K562 (cell line): ENCODE results near the gene CPB1. TPM values are rescaled to one million over a fixed set of nuclear protein-coding genes. Genes with fewer than 3 reads are reported as not detected.

Experiments
- ATAC-seq: fragments of 200-7000 bp; cut with Tn5 transposase; 3 replicates; pipeline ENCODE4 v1.9.1; 2020; ENCODE audit warnings: moderate library complexity
- BruUV-seq: library from RNA; stranded (reverse); fragments of 400-500 nt; replicated peaks from 2 replicates; lab custom pipeline; 2021; lab: Mats Ljungman, UMichigan
- CTCF ChIA-PET: fragments of 300-600 bp; formaldehyde crosslinking; extraction: SDS; loops from one replicate; lab custom pipeline; 2021; ENCODE audit warnings: low intra/inter-chr PET ratio; lab: Yijun Ruan, JAX
- POLR2A ChIA-PET: fragments of 300-600, 350-650 bp; sonication (Branson Sonifier 250); formaldehyde crosslinking; extraction: SDS; loops from one replicate; lab custom pipeline; 2021; ENCODE audit warnings: antibody characterized with exemption, inconsistent platforms; lab: Yijun Ruan, JAX
- DNase-seq, 4 experiments: peaks; one replicate each; pipeline versions ENCODE4 v3.0.0 to v3.0.0-alpha.2; 2011 to 2018; ENCODE audit warnings: low spot score in 3 of 4, mixed read lengths in 3 of 4; ENCODE audit errors: extremely low read depth in 1 of 4
- FAIRE-seq: peaks from 2 replicates; lab custom pipeline; 2011; peaks lifted over from hg19 to GRCh38; lab: Jason Lieb, UNC
- H2AFZ ChIP-seq: 2 replicates; pipeline ENCODE4 v1.6.0; 2011; ENCODE audit warnings: low read depth, low read length, control low read depth, inconsistent platforms
- H3K27ac ChIP-seq: fragments of 200-600 bp; 3 replicates; pipeline ENCODE4 v1.8.0; 2011; ENCODE audit warnings: low read depth, mild to moderate bottlenecking, control low read depth, inconsistent platforms, low read length, moderate library complexity, mixed read lengths; ENCODE audit errors: extremely low read depth
- H3K27me3 ChIP-seq, 2 experiments: fragments of 300-600 bp in 1 of 2; 2 replicates in 1 of 2; 3 replicates in 1 of 2; pipeline versions ENCODE4 v1.6.0 to v1.8.0; 2011; ENCODE audit warnings: inconsistent platforms in 2 of 2, low read length in 2 of 2, mild to moderate bottlenecking in 1 of 2, mixed read lengths in 1 of 2, moderate library complexity in 1 of 2; ENCODE audit not compliant: control insufficient read depth in 2 of 2, insufficient read depth in 2 of 2
- H3K36me3 ChIP-seq: fragments of 300-600 bp; 3 replicates; pipeline ENCODE4 v1.8.0; 2011; ENCODE audit warnings: mild to moderate bottlenecking, low read length, inconsistent platforms; ENCODE audit not compliant: control insufficient read depth, insufficient read depth
- H3K4me1 ChIP-seq, 2 experiments: fragments of 200-600 bp in 1 of 2; replicated peaks in 1 of 2; 2 replicates in 1 of 2; 3 replicates in 1 of 2; pipeline versions ENCODE4 v1.5.1 to v1.8.0; 2011; ENCODE audit warnings: inconsistent platforms in 2 of 2, low read length in 2 of 2, mild to moderate bottlenecking in 1 of 2, mixed read lengths in 1 of 2, moderate library complexity in 1 of 2; ENCODE audit not compliant: control insufficient read depth in 2 of 2, insufficient read depth in 2 of 2
- H3K4me2 ChIP-seq: 2 replicates; pipeline ENCODE4 v1.6.1; 2011; ENCODE audit warnings: low read length, control low read depth, inconsistent platforms, mixed read lengths; ENCODE audit not compliant: insufficient read depth
- H3K4me3 ChIP-seq: fragments of 200-600 bp; sonication (generic), shearing (Covaris generic); 2 replicates; pipeline ENCODE4 v1.5.1; 2016; ENCODE audit warnings: control low read depth, inconsistent platforms
- H3K79me2 ChIP-seq: fragments of 200-600 bp; 3 replicates; pipeline ENCODE4 v1.8.0; 2011; ENCODE audit warnings: low read length, inconsistent platforms; ENCODE audit not compliant: control insufficient read depth, insufficient read depth
- H3K9ac ChIP-seq, 2 experiments: 2 replicates each; pipeline versions ENCODE4 v1.6.0 to v1.6.1; 2011; ENCODE audit warnings: low read depth in 2 of 2, low read length in 2 of 2, control low read depth in 1 of 2, inconsistent platforms in 1 of 2, mild to moderate bottlenecking in 1 of 2, mixed read lengths in 1 of 2; ENCODE audit not compliant: insufficient read depth in 1 of 2
- H3K9me1 ChIP-seq: one replicate; pipeline ENCODE4 v1.6.0; 2011; ENCODE audit warnings: inconsistent platforms, mild to moderate bottlenecking, low read length, moderate library complexity; ENCODE audit not compliant: control insufficient read depth, insufficient read depth
- H3K9me3 ChIP-seq: replicated peaks from 2 replicates; pipeline ENCODE4 v1.5.1; 2011; ENCODE audit warnings: low read depth, low read length, inconsistent platforms; ENCODE audit not compliant: control insufficient read depth, insufficient read depth
- H4K20me1 ChIP-seq: replicated peaks from 2 replicates; pipeline ENCODE4 v1.6.1; 2011; ENCODE audit warnings: low read length, inconsistent platforms, mixed read lengths; ENCODE audit not compliant: control insufficient read depth, insufficient read depth
- CCNT2 ChIP-seq: IDR thresholded peaks from 2 replicates; pipeline ENCODE4 v1.6.1; 2011; ENCODE audit warnings: borderline replicate concordance, low read depth, mild to moderate bottlenecking, moderate library complexity, mixed read lengths, low read length; ENCODE audit not compliant: insufficient read length; ENCODE audit errors: extremely low read depth
- ELK1 ChIP-seq: sonication (generic); formaldehyde crosslinking; IDR thresholded peaks from 2 replicates; pipeline ENCODE4 v1.8.1; 2022; ENCODE audit warnings: missing genetic modification reagents
- HNRNPH1 ChIP-seq: fragments of 200-400 bp; formaldehyde crosslinking; optimal IDR thresholded peaks from 2 replicates; pipeline ENCODE3; 2017; ENCODE audit warnings: low read depth, mild to moderate bottlenecking, low read length, moderate library complexity
- MBD1 ChIP-seq: fragments of 250-450 bp; sonication (Bioruptor Pico); IDR thresholded peaks from 2 replicates; pipeline ENCODE4 v1.8.0; 2022; ENCODE audit warnings: inconsistent platforms
- RBM17 ChIP-seq: fragments of 200-400 bp; formaldehyde crosslinking; IDR thresholded peaks from 2 replicates; pipeline ENCODE4 v1.6.1; 2017; ENCODE audit warnings: low read depth, mild to moderate bottlenecking, low read length, borderline replicate concordance
- RHOXF2B ChIP-seq: fragments of 250-450 bp; sonication (Bioruptor Pico); conservative IDR thresholded peaks from 2 replicates; pipeline ENCODE4 v1.5.1; 2021
- SLC30A9 ChIP-seq: fragments of 250-450 bp; sonication (Bioruptor Pico); IDR thresholded peaks from 2 replicates; pipeline ENCODE4 v1.8.0; 2022; ENCODE audit warnings: mild to moderate bottlenecking, moderate library complexity
- SOX6 ChIP-seq: fragments of 450-650 bp; IDR thresholded peaks from 2 replicates; pipeline ENCODE4 v1.6.1; 2014; ENCODE audit warnings: mild to moderate bottlenecking
- TCF7 ChIP-seq: sonication (generic); IDR thresholded peaks from 2 replicates; pipeline ENCODE4 v1.6.1; 2016; ENCODE audit warnings: antibody characterized with exemption, borderline replicate concordance
- TGIF2 ChIP-seq: sonication (generic); formaldehyde crosslinking; IDR thresholded peaks from 2 replicates; pipeline ENCODE4 v1.8.1; 2022; ENCODE audit warnings: mild to moderate bottlenecking, missing genetic modification reagents, moderate library complexity
- ZBTB49 ChIP-seq: sonication (generic); formaldehyde crosslinking; IDR thresholded peaks from 2 replicates; pipeline ENCODE4 v1.8.0; 2022; ENCODE audit warnings: missing genetic modification reagents, mild to moderate bottlenecking, borderline replicate concordance
- ZFPM2 ChIP-seq: fragments of 250-450 bp; sonication (Bioruptor Pico); IDR thresholded peaks from 2 replicates; pipeline ENCODE4 v1.5.1; 2022; ENCODE audit warnings: mild to moderate bottlenecking
- ZNF512 ChIP-seq: IDR thresholded peaks from 2 replicates; pipeline ENCODE4 v1.6.1; 2016; ENCODE audit warnings: missing genetic modification characterization, missing compliant biosample characterization
- ZNF583 ChIP-seq: fragments of 250-450 bp; sonication (Bioruptor Pico); IDR thresholded peaks from 2 replicates; pipeline ENCODE4 v1.4.0; 2020
- WGBS: fragments of 100-300 bp; shearing (Covaris generic); methylation state at CpG from one replicate; pipeline ENCODE4 v1.1.6; 2016; ENCODE audit warnings: low coverage, mixed read lengths; ENCODE audit not compliant: insufficient coverage; ENCODE audit errors: missing lambda C conversion rate; 5-methylcytosine and 5-hydroxymethylcytosine counted together
- in situ Hi-C: fragments of 300-500 bp; cut with MboI; formaldehyde crosslinking; loops from 4 replicates; pipeline ENCODE4 v1.15.0; 2018; ENCODE audit warnings: inconsistent platforms, mixed read lengths
- intact Hi-C: fragments of 100-400 bp; cut with micrococcal nuclease; formaldehyde crosslinking; loops from 2 replicates; pipeline ENCODE4 v1.14.2; 2022
- polyA plus RNA-seq, 8 experiments: library from polyadenylated mRNA; depleted of rRNA in 4 of 8; stranded (reverse) in 5 of 8; unstranded in 3 of 8; fragments of >200 nt; fragmentation: Nextera tagmentation in 2 of 8; fragmentation: Illumina TruSeq in 1 of 8; extraction: Ambion mirVana in 2 of 8; extraction: Trizol in 1 of 8; gene quantifications; 2 replicates each; pipeline versions ENCODE4 v1.2.1 to v1.2.3, GENCODE V29; 2011 to 2014; ENCODE audit warnings: inconsistent platforms in 1 of 8, missing spikeins in 1 of 8
- total RNA-seq, 7 experiments: library from RNA; depleted of rRNA in 6 of 7; stranded (reverse); fragments of >200 nt in 6 of 7; fragmentation: Illumina TruSeq in 2 of 7; extraction: Trizol in 2 of 7; gene quantifications; 2 replicates each; pipeline versions ENCODE4 v1.2.1 to v1.2.3, GENCODE V29; 2011 to 2021; ENCODE audit warnings: low replicate concordance in 1 of 7

CPB1 gene
- total and polyA plus RNA-seq, 9 of the 15 experiments (the other 6 are each of a cell fraction or from before 2014, with no cell fraction given) = 3.7 TPM; not detected in 8

- TF ChIP-seq MBD1 (CRISPR knock-in tag) = no peak
These were observed 62.2 kb downstream of the CPB1 start (continued) for GRCh38 chr3:148889828-148890227.

GRCh38 chr3:148896062-148896461 is 68.5 kb downstream of the CPB1 start:
- H3K4me3 ChIP-seq = no peak overlapping the region
- WGBS = 0% methylated on average over 3 of the region's 3 CpGs
- CTCF ChIA-PET = no interaction called here
- DNase-seq = no peak
- no peaks in the 10 kb centered on the region for H3K9me3 ChIP-seq
- ATAC-seq = no peak
- POLR2A ChIA-PET = no interaction called here
- H3K4me1 ChIP-seq = no peaks in the 10 kb centered on the region
- H3K9ac ChIP-seq = no peak overlapping the region
- no TSS peak for BruUV-seq
- H4K20me1 ChIP-seq = no peaks in the 10 kb centered on the region
- H3K27me3 ChIP-seq = no peaks in the 10 kb centered on the region
- intact Hi-C loops = no loop called here
- H3K79me2 ChIP-seq = no peaks in the 10 kb centered on the region
- no peak for TF ChIP-seq TCF7
- no peak for TF ChIP-seq ZNF512
- no peak for TF ChIP-seq SLC30A9
- TF ChIP-seq TGIF2 (CRISPR knock-in tag) = no peak
- TF ChIP-seq ZNF583 (CRISPR knock-in tag) = no peak
- no peak for TF ChIP-seq RHOXF2B (CRISPR knock-in tag)
- TF ChIP-seq ZBTB49 = no peak
- TF ChIP-seq CCNT2 = no peak
- TF ChIP-seq ELK1 (CRISPR knock-in tag) = no peak
- no peak for TF ChIP-seq HNRNPH1
- TF ChIP-seq SOX6 = no peak
- TF ChIP-seq RBM17 = no peak
- no peak for TF ChIP-seq ZFPM2 (CRISPR knock-in tag)
- H3K4me2 ChIP-seq = no peak overlapping the region
- no peak overlapping the region for H2AFZ ChIP-seq
- no peaks in the 10 kb centered on the region for H3K9me1 ChIP-seq
- no peaks in the 10 kb centered on the region for H3K36me3 ChIP-seq
- no peak overlapping the region for H3K27ac ChIP-seq
- in situ Hi-C loops = no loop called here
- no peak for FAIRE-seq
